Prostate gland (tissue), 2 donors: ENCODE data around the gene KLHL40.

Experiments
- CTCF ChIP-seq, 4 experiments: fragments of 200-600 bp in 2 of 4; fragments of 450-650 bp in 2 of 4; sonication (generic) in 2 of 4; IDR thresholded peaks; 1 replicate in 3 of 4; 2 replicates in 1 of 4; pipeline ENCODE4 v1.5.1; 2016 to 2019; ENCODE audit warnings: antibody characterized with exemption in 4 of 4, mild to moderate bottlenecking in 2 of 4, moderate library complexity in 2 of 4
- POLR2A ChIP-seq: fragments of 450-650 bp; IDR thresholded peaks from one replicate; pipeline ENCODE4 v1.6.1; 2016; ENCODE audit warnings: antibody characterized with exemption, mild to moderate bottlenecking
- POLR2AphosphoS5 ChIP-seq: sonication (generic); formaldehyde crosslinking; IDR thresholded peaks from one replicate; pipeline ENCODE4 v1.6.1; 2017; ENCODE audit warnings: antibody characterized with exemption

- TF ChIP-seq POLR2AphosphoS5 (no peak), CTCF (IDR thresholded peaks at IDR 0.05) (no peak), POLR2A (no peak)
Observed at GRCh38 chr3:42640129-42640528, 45.2 kb upstream of the KLHL40 start.
